HCT116 (cell line): ENCODE measurements around the gene MAML1.

Experiments
- CEBPB ChIP-seq: IDR thresholded peaks from 2 replicates; pipeline ENCODE4 v1.6.1; 2012; ENCODE audit warnings: low read depth
- CTCF ChIP-seq, 3 experiments: fragments of 200-600 bp in 1 of 3; sonication (generic) in 1 of 3; IDR thresholded peaks in 2 of 3; conservative IDR thresholded peaks in 1 of 3; 2 replicates each; pipeline ENCODE4 v1.5.1; 2012 to 2017; ENCODE audit warnings: low read depth in 2 of 3, low read length in 2 of 3, antibody characterized with exemption in 1 of 3, borderline replicate concordance in 1 of 3, control low read depth in 1 of 3, mild to moderate bottlenecking in 1 of 3, mixed read lengths in 1 of 3, mixed run types in 1 of 3, moderate library complexity in 1 of 3; ENCODE audit not compliant: insufficient read depth in 1 of 3
- MAX ChIP-seq: IDR thresholded peaks from 2 replicates; pipeline ENCODE4 v1.6.1; 2012
- POLR2AphosphoS5 ChIP-seq: IDR thresholded peaks from 2 replicates; pipeline ENCODE4 v1.6.1; 2011; ENCODE audit warnings: mild to moderate bottlenecking, low read depth, low read length, moderate library complexity

- TF ChIP-seq POLR2AphosphoS5 (no peak), CEBPB (no peak), MAX (no peak), CTCF (IDR thresholded peaks at IDR 0.05 in 2 of 3, conservative IDR thresholded peaks at IDR 0.05 in 1 of 3; ENCODE audit: borderline replicate concordance in 1 of 3, insufficient read depth in 1 of 3, low read depth in 2 of 3, low read length in 2 of 3) (no peak)
Observed at GRCh38 chr5:179747811-179748210, 15.2 kb downstream of the MAML1 start.
